HCT116 (cell line): ENCODE results near the gene TNFRSF1A. TPM values are rescaled to one million over a fixed set of nuclear protein-coding genes. Genes with fewer than 3 reads are reported as not detected.

Experiments
- ATAC-seq: fragments of 200-7000 bp; cut with Tn5 transposase; 2 replicates; pipeline ENCODE4 v1.9.1; 2020; ENCODE audit warnings: mild to moderate bottlenecking, moderate library complexity
- BruUV-seq: library from RNA; stranded (reverse); fragments of 400-500 nt; replicated peaks from 2 replicates; lab custom pipeline; 2021; lab: Mats Ljungman, UMichigan
- CTCF ChIA-PET: fragments of 300-600 bp; sonication (Branson Sonifier 250); formaldehyde crosslinking; loops from one replicate; lab custom pipeline; 2021; ENCODE audit warnings: antibody characterized with exemption; lab: Charles Lee
- POLR2A ChIA-PET: fragments of 300-600, 350-600 bp; sonication (Branson Sonifier 250); formaldehyde crosslinking; loops from one replicate; lab custom pipeline; 2021; ENCODE audit warnings: antibody characterized with exemption; lab: Charles Lee
- RAD21 ChIA-PET, 2 experiments: fragments of 300-600 bp; sonication (Branson Sonifier 250); formaldehyde crosslinking; loops; one replicate each; lab custom pipeline; 2023; ENCODE audit warnings: low total read pairs in 2 of 2; ENCODE audit not compliant: uncharacterized antibody in 2 of 2, unreplicated experiment in 2 of 2, low non-redundant PET in 1 of 2; lab: Charles Lee
- DNase-seq: peaks from one replicate; pipeline ENCODE4 v3.0.0-alpha.2; 2010; ENCODE audit warnings: low read depth, low spot score
- H2AFZ ChIP-seq: fragments of 200-600 bp; shearing (Covaris generic), sonication (generic); 2 replicates; pipeline ENCODE4 v1.6.1; 2017; ENCODE audit warnings: low read depth, mixed run types, mixed read lengths, antibody characterized with exemption, low read length; ENCODE audit not compliant: poor library complexity, severe bottlenecking
- H3K27ac ChIP-seq: 2 replicates; pipeline ENCODE4 v1.5.1; 2012; ENCODE audit warnings: low read depth, low read length
- H3K27me3 ChIP-seq: fragments of 200-600 bp; sonication (generic); 2 replicates; pipeline ENCODE4 v1.6.1; 2016; ENCODE audit warnings: mixed run types, low read length, mixed read lengths; ENCODE audit not compliant: insufficient read depth
- H3K36me3 ChIP-seq, 2 experiments: fragments of 200-500 bp in 1 of 2; fragments of 200-600 bp in 1 of 2; sonication (Bioruptor generic) in 1 of 2; sonication (generic) in 1 of 2; 2 replicates each; pipeline versions ENCODE4 v1.5.1 to v1.6.1; 2014 to 2016; ENCODE audit warnings: low read length in 2 of 2, inconsistent platforms in 1 of 2, mixed read lengths in 1 of 2, mixed run types in 1 of 2; ENCODE audit not compliant: insufficient read depth in 2 of 2, control insufficient read depth in 1 of 2
- H3K4me1 ChIP-seq, 2 experiments: fragments of 200-600 bp in 1 of 2; sonication (generic) in 1 of 2; 2 replicates each; pipeline versions ENCODE4 v1.5.1 to v1.6.1; 2012 to 2017; ENCODE audit warnings: low read length in 2 of 2, inconsistent platforms in 1 of 2, mild to moderate bottlenecking in 1 of 2, mixed read lengths in 1 of 2, mixed run types in 1 of 2, moderate library complexity in 1 of 2; ENCODE audit not compliant: insufficient read depth in 2 of 2, control insufficient read depth in 1 of 2
- H3K4me2 ChIP-seq: fragments of 200-600 bp; sonication (generic); 2 replicates; pipeline ENCODE4 v1.6.1; 2017; ENCODE audit warnings: mixed run types, low read length, mixed read lengths
- H3K4me3 ChIP-seq, 2 experiments: fragments of 200-600 bp in 1 of 2; sonication (generic) in 1 of 2; replicated peaks in 1 of 2; 2 replicates each; pipeline ENCODE4 v1.5.1; 2011 to 2016; ENCODE audit warnings: low read length in 2 of 2, control low read depth in 1 of 2, low read depth in 1 of 2, mild to moderate bottlenecking in 1 of 2, mixed read lengths in 1 of 2, mixed run types in 1 of 2
- H3K79me2 ChIP-seq: fragments of 200-600 bp; sonication (generic); 2 replicates; pipeline ENCODE4 v1.6.1; 2017; ENCODE audit warnings: mild to moderate bottlenecking, mixed run types, low read length, moderate library complexity, mixed read lengths; ENCODE audit not compliant: insufficient read depth
- H3K9ac ChIP-seq: fragments of 200-600 bp; sonication (generic); 2 replicates; pipeline ENCODE4 v1.6.1; 2016; ENCODE audit warnings: low read length, mixed read lengths
- H3K9me2 ChIP-seq: fragments of 200-600 bp; sonication (generic), shearing (Covaris generic); 2 replicates; pipeline ENCODE4 v1.6.1; 2017; ENCODE audit warnings: mixed run types, mild to moderate bottlenecking, moderate library complexity; ENCODE audit not compliant: insufficient read depth
- H3K9me3 ChIP-seq, 2 experiments: fragments of 200-500 bp in 1 of 2; fragments of 200-600 bp in 1 of 2; sonication (Bioruptor generic) in 1 of 2; sonication (generic) in 1 of 2; 2 replicates each; pipeline ENCODE4 v1.6.1; 2014 to 2017; ENCODE audit warnings: low read length in 2 of 2, mixed read lengths in 2 of 2, inconsistent platforms in 1 of 2, low read depth in 1 of 2, mild to moderate bottlenecking in 1 of 2, mixed run types in 1 of 2, moderate library complexity in 1 of 2; ENCODE audit not compliant: control insufficient read depth in 1 of 2, insufficient read depth in 1 of 2
- H4K20me1 ChIP-seq: fragments of 200-600 bp; sonication (generic), shearing (Covaris generic); 2 replicates; pipeline ENCODE4 v1.6.1; 2017; ENCODE audit warnings: mixed run types, mild to moderate bottlenecking, moderate library complexity; ENCODE audit not compliant: insufficient read depth
- ATF3 ChIP-seq: IDR thresholded peaks from 2 replicates; pipeline ENCODE4 v1.6.1; 2012
- EGR1 ChIP-seq: IDR thresholded peaks from 2 replicates; pipeline ENCODE4 v1.6.1; 2012; ENCODE audit warnings: low read depth
- EZH2phosphoT487 ChIP-seq: fragments of 200-600 bp; IDR thresholded peaks from 2 replicates; pipeline ENCODE4 v1.6.1; 2018; ENCODE audit warnings: antibody characterized with exemption, borderline replicate concordance
- RAD21 ChIP-seq: IDR thresholded peaks from 2 replicates; pipeline ENCODE4 v1.6.1; 2012; ENCODE audit warnings: low read depth, mild to moderate bottlenecking
- REST ChIP-seq: IDR thresholded peaks from 2 replicates; pipeline ENCODE4 v1.6.1; 2012; ENCODE audit warnings: low read depth
- SP1 ChIP-seq: IDR thresholded peaks from 2 replicates; pipeline ENCODE4 v1.6.1; 2012; ENCODE audit warnings: low read depth
- YY1 ChIP-seq: IDR thresholded peaks from 2 replicates; pipeline ENCODE4 v1.6.1; 2011; ENCODE audit warnings: low read length, low read depth, moderate library complexity, mild to moderate bottlenecking; ENCODE audit not compliant: insufficient replicate concordance; ENCODE audit errors: extremely low read depth
- ZBTB33 ChIP-seq: IDR thresholded peaks from 2 replicates; pipeline ENCODE4 v1.6.1; 2011; ENCODE audit warnings: mild to moderate bottlenecking, low read length, moderate library complexity; ENCODE audit not compliant: insufficient replicate concordance; ENCODE audit errors: extremely low read depth
- ZNF274 ChIP-seq: fragments of 200-500 bp; sonication (Bioruptor generic); IDR thresholded peaks from 2 replicates; pipeline ENCODE4 v1.6.1; 2014; ENCODE audit warnings: mild to moderate bottlenecking, low read depth, low read length, inconsistent platforms
- intact Hi-C: fragments of 100-400 bp; cut with micrococcal nuclease; formaldehyde crosslinking; loops from 2 replicates; pipeline ENCODE4 v1.10.0; 2022
- total RNA-seq: library from RNA; stranded (reverse); gene quantifications from one replicate; pipeline ENCODE4 v1.2.1, GENCODE V29; 2021; ENCODE audit not compliant: unreplicated experiment

Gene TNFRSF1A
- total RNA-seq, 1 experiment from 2014 or later, result 129 TPM

- Histone ChIP-seq H3K4me2 (no peak overlapping the region), H4K20me1 (no peaks in the 10 kb centered on the region), H3K4me3 (no peak overlapping the region), H3K27me3 (no peaks in the 10 kb centered on the region), H3K9me3 (no peaks in the 10 kb centered on the region), H3K27ac (no peak overlapping the region), H2AFZ (no peak overlapping the region), H3K79me2 (no peaks in the 10 kb centered on the region), H3K36me3 (no peaks in the 10 kb centered on the region), H3K9me2 (no peaks in the 10 kb centered on the region), H3K4me1 (peaks cover 49 to 82% of the 10 kb centered on the region in 2 experiments), H3K9ac (no peak overlapping the region)
- RAD21 ChIA-PET, result no interaction called here
- BruUV-seq, result no TSS peak
- TF ChIP-seq EZH2phosphoT487, result no peak
- TF ChIP-seq RAD21, result no peak
- TF ChIP-seq ZBTB33, result no peak
- no peak for TF ChIP-seq ZNF274
- no peak for TF ChIP-seq REST
- no peak for TF ChIP-seq YY1
- TF ChIP-seq ATF3, result no peak
- no peak for TF ChIP-seq SP1
- TF ChIP-seq EGR1, result no peak
- POLR2A ChIA-PET, result no interaction called here
- intact Hi-C loops, result no loop called here
- no peak for ATAC-seq
- CTCF ChIA-PET, result interaction anchor here (6.1 kb wide), 1 partner anchor 86 kb away, joined by 58 read pairs; no protein-coding TSS in a partner anchor
- no peak for DNase-seq
Observed at GRCh38 chr12:6282453-6282840, 59.4 kb downstream of the TNFRSF1A start.
